Natural killer cell (primary cell): ENCODE results near the gene RIMBP3C. TPM values are rescaled to one million over a fixed set of nuclear protein-coding genes. Genes with fewer than 3 reads are reported as not detected.
"Not testable (repeated sequence)": the region's sequence is repeated elsewhere in the genome, so short reads cannot be mapped to it uniquely, and the experiment has no call there.

Experiments used
- ATAC-seq, 3 donors: fragments of 150-1000 bp in 2 of 3; fragments of 200-7000 bp in 1 of 3; cut with Tn5 transposase; 1 replicate in 1 of 3; 2 replicates in 2 of 3; pipeline ENCODE4 v1.10.0; 2021; ENCODE audit warnings: mild to moderate bottlenecking in 2 of 3, moderate library complexity in 2 of 3
- DNase-seq, 2 donors: peaks; one replicate each; pipeline versions ENCODE4 v3.0.0 to v3.0.0-alpha.2; 2013 to 2021; ENCODE audit warnings: mixed read lengths in 1 of 2
- H3K27ac ChIP-seq: one replicate; pipeline ENCODE4 v1.5.1; 2013; ENCODE audit warnings: mild to moderate bottlenecking, low read length
- H3K27me3 ChIP-seq: one replicate; pipeline ENCODE4 v1.6.1; 2013; ENCODE audit warnings: low read length; ENCODE audit not compliant: control insufficient read depth, insufficient read depth
- H3K36me3 ChIP-seq: one replicate; pipeline ENCODE4 v1.6.1; 2013; ENCODE audit warnings: low read length; ENCODE audit not compliant: control insufficient read depth, insufficient read depth
- H3K4me1 ChIP-seq: one replicate; pipeline ENCODE4 v1.6.1; 2013; ENCODE audit warnings: low read length; ENCODE audit not compliant: control insufficient read depth, insufficient read depth
- H3K4me3 ChIP-seq: one replicate; pipeline ENCODE4 v1.5.1; 2013; ENCODE audit warnings: low read length
- H3K9me3 ChIP-seq: one replicate; pipeline ENCODE4 v1.6.1; 2013; ENCODE audit warnings: low read length; ENCODE audit not compliant: control insufficient read depth, insufficient read depth
- H3K27ac Mint-ChIP-seq, 2 donors: one replicate each; pipeline ENCODE4 v1.8.0; 2022; ENCODE audit warnings: mild to moderate bottlenecking in 2 of 2, mixed read lengths in 2 of 2, moderate library complexity in 1 of 2
- H3K27me3 Mint-ChIP-seq, 2 donors: one replicate each; pipeline ENCODE4 v1.8.0; 2022; ENCODE audit warnings: low read depth in 2 of 2, mixed read lengths in 2 of 2
- H3K36me3 Mint-ChIP-seq: one replicate; pipeline ENCODE4 v1.8.0; 2022; ENCODE audit warnings: mixed read lengths
- H3K4me1 Mint-ChIP-seq, 2 donors: one replicate each; pipeline ENCODE4 v1.8.0; 2022; ENCODE audit warnings: mixed read lengths in 2 of 2
- H3K4me3 Mint-ChIP-seq: one replicate; pipeline ENCODE4 v1.8.0; 2022; ENCODE audit warnings: mild to moderate bottlenecking, moderate library complexity, mixed read lengths
- H3K9me3 Mint-ChIP-seq, 2 donors: one replicate each; pipeline ENCODE4 v1.8.0; 2022; ENCODE audit warnings: mixed read lengths in 2 of 2
- WGBS: methylation state at CpG from one replicate; pipeline ENCODE4 v1.1.7; 2013; ENCODE audit warnings: missing lambda C conversion rate; ENCODE audit not compliant: insufficient coverage; 5-methylcytosine and 5-hydroxymethylcytosine counted together
- intact Hi-C: fragments of 100-400 bp; cut with micrococcal nuclease; formaldehyde crosslinking; loops from one replicate; pipeline ENCODE4 v1.14.2; 2022
- total RNA-seq, 4 donors: library from RNA; stranded (reverse); fragments of 120-200 nt in 1 of 4; gene quantifications; one replicate each; pipeline versions ENCODE4 v1.2.3 to v1.2.4, GENCODE V29; 2013 to 2022
- TF ChIP-seq, protein P1 (sequence below): fragments of 200-600 bp; IDR thresholded peaks from one replicate; pipeline ENCODE4 v1.8.0; 2022; ENCODE audit warnings: antibody characterized with exemption

Gene RIMBP3C
- total RNA-seq, 3 donors from 2014 or later (not counting 1 experiment from before 2014, with no cell fraction given), result 0.35 to 1.0 (median 0.38) TPM

DNA sequence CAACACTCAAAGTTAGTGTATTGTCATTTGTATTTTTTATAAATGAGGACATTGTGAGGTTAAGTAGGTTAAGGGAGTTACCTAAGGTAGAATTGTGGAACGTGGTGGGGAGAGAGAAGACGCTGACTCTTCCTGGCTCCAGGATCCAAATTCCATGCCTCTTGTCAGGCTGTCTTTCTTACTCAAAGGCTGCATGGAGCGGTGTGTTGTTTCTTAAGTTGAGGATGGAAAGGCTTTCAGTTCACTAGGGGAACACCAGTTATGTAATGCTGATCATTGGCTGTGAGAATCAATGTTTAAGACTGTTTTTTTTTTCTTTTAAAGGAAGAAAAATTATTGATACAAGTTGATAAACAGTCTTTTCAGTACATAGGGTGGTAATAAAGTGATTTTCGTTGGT, 19.1 kb upstream of the RIMBP3C start:
- H3K9me3 ChIP-seq, result no peaks in the 10 kb centered on the region
- peak overlapping the region; percentile 1 for H3K4me3 Mint-ChIP-seq
- no peaks in the 10 kb centered on the region for H3K36me3 ChIP-seq
- DNase-seq (no peak), ATAC-seq (no peak)
- H3K4me3 ChIP-seq, result no peak overlapping the region
- H3K4me1 Mint-ChIP-seq, result peaks cover 59 to 72% of the 10 kb centered on the region in 2 donors
- H3K27ac ChIP-seq, result no peak overlapping the region
- no peaks in the 10 kb centered on the region for H3K9me3 Mint-ChIP-seq
- H3K27me3 ChIP-seq, result no peaks in the 10 kb centered on the region
- no peaks in the 10 kb centered on the region for H3K27me3 Mint-ChIP-seq
- TF ChIP-seq, protein P1, sequence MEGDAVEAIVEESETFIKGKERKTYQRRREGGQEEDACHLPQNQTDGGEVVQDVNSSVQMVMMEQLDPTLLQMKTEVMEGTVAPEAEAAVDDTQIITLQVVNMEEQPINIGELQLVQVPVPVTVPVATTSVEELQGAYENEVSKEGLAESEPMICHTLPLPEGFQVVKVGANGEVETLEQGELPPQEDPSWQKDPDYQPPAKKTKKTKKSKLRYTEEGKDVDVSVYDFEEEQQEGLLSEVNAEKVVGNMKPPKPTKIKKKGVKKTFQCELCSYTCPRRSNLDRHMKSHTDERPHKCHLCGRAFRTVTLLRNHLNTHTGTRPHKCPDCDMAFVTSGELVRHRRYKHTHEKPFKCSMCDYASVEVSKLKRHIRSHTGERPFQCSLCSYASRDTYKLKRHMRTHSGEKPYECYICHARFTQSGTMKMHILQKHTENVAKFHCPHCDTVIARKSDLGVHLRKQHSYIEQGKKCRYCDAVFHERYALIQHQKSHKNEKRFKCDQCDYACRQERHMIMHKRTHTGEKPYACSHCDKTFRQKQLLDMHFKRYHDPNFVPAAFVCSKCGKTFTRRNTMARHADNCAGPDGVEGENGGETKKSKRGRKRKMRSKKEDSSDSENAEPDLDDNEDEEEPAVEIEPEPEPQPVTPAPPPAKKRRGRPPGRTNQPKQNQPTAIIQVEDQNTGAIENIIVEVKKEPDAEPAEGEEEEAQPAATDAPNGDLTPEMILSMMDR, result no peak
- peak overlapping the region; percentile 88 to 91 for H3K27ac Mint-ChIP-seq
- 72% methylated on average over 4 of the region's 4 CpGs for WGBS
- H3K4me1 ChIP-seq, result peaks cover 54% of the 10 kb centered on the region
- intact Hi-C loops, result no loop called here
- no peaks in the 10 kb centered on the region for H3K36me3 Mint-ChIP-seq

DNA sequence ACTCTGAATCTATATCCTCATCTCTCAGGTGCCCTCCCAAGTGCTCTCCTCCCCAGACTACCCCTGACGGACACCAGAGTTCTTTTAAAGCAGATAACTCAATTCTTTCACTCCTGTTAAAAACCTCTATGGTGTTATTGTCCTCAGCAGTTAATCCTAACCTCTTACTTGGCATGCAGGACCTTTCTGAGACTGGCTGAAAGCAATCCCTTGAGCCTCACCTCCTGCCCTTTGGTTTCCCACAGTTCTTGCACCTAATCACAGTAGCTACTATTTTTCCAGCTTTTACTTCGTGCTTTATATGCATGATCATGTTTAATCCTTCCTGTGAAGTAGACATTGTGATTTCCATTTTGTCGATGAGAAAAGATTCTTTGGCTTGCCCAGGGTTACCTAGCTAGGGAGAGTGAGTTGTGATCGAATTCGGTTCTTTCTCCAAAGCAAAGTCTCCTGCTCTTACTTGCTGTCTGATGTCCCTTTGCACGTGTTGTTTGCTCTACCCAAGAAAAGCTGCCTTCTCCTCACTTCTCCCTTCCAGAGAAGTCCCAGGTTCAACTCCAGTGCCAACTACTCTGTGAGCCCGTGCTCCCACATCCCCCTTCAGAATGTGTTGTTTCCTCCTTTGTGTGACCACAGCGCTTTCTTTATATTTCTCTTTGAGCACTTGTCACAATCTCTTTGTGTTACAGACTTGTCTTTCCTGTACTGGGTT, 18.4 kb upstream of the RIMBP3C start:
- H3K9me3 Mint-ChIP-seq, result no peaks in the 10 kb centered on the region
- ATAC-seq (no peak), DNase-seq (no peak)
- intact Hi-C loops, result no loop called here
- H3K36me3 ChIP-seq, result no peaks in the 10 kb centered on the region
- H3K4me3 ChIP-seq, result no peak overlapping the region
- WGBS, result 39% methylated on average over 8 of the region's 8 CpGs
- H3K27me3 Mint-ChIP-seq, result no peaks in the 10 kb centered on the region
- TF ChIP-seq, protein P1, result no peak
- H3K27ac Mint-ChIP-seq, result peak overlapping the region; percentile 88 to 91
- H3K4me3 Mint-ChIP-seq, result peak overlapping the region; percentile 84
- peak overlapping the region; percentile 3 for H3K27ac ChIP-seq
- H3K36me3 Mint-ChIP-seq, result no peaks in the 10 kb centered on the region
- H3K9me3 ChIP-seq, result no peaks in the 10 kb centered on the region
- peaks cover 59 to 72% of the 10 kb centered on the region in 2 donors for H3K4me1 Mint-ChIP-seq
- H3K4me1 ChIP-seq, result peaks cover 54% of the 10 kb centered on the region
- H3K27me3 ChIP-seq, result no peaks in the 10 kb centered on the region

- Mint-ChIP-seq H3K4me3 (peak overlapping the region; percentile 86), H3K4me1 (peaks cover 54 to 66% of the 10 kb centered on the region in 2 donors), H3K27ac (peak overlapping the region; percentile 88 to 91)
- intact Hi-C loops, H3K27me3 Mint-ChIP-seq, H3K4me3 ChIP-seq, H3K36me3 Mint-ChIP-seq, H3K9me3 ChIP-seq, H3K9me3 Mint-ChIP-seq, DNase-seq, H3K27ac ChIP-seq, H3K36me3 ChIP-seq, ATAC-seq, H3K27me3 ChIP-seq: not testable (repeated sequence)
- 77% methylated on average over 12 of the region's 12 CpGs for whole genome bisulfite sequencing
- peaks cover 50% of the 10 kb centered on the region for H3K4me1 ChIP-seq
These were observed 17.8 kb upstream of the RIMBP3C start for GRCh38 chr22:21569076-21569427.

DNA sequence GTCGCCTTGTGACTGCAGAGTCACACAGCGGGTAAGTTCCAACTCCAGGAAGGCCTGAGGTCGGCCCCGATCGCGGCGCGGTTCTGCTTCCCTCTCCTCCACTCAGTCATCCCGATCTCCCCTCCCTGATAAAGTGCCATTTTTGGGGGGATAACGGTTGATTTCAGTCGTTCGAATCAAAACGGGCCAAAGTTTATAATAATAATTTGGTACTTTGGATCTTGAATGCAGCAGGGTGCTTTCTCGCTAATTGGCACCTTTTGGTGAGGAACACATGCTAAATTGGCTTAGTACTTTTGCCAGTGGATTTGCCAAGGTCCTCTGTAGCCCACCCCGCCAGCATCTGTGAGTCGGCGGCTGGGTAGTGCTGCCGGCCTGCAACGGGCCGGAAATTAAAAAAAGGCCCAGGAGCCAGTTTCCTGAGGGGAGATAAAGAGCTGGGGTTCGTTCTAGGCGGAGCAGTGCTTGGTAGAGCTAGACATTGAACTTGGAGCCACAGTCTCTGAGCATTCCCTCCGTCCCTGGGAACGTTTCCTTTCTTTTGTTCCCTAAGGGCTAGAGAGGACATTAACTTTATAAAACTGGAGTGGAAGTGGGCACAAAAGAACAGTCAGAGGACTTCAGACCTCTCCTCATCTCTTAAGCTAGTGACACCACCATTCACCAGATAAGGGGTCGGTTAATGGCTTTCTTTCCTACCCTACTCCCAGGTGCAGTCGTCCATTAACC, 17.2 kb upstream of the RIMBP3C start:
- peak overlapping the region; percentile 86 for H3K4me3 Mint-ChIP-seq
- peak overlapping the region; percentile 47 for H3K4me3 ChIP-seq
- no peaks in the 10 kb centered on the region for H3K36me3 ChIP-seq
- DNase-seq, result peak in 1 of 2 donors; percentile 38
- H3K9me3 ChIP-seq, result no peaks in the 10 kb centered on the region
- peaks cover 49 to 61% of the 10 kb centered on the region in 2 donors for H3K4me1 Mint-ChIP-seq
- peak; percentile 21 to 46 (median 30) for ATAC-seq
- H3K9me3 Mint-ChIP-seq, result no peaks in the 10 kb centered on the region
- WGBS, result 5% methylated on average over 25 of the region's 26 CpGs
- intact Hi-C loops, result no loop called here
- H3K4me1 ChIP-seq, result peaks cover 45% of the 10 kb centered on the region
- peak overlapping the region; percentile 81 for H3K27ac ChIP-seq
- no peaks in the 10 kb centered on the region for H3K27me3 ChIP-seq
- H3K36me3 Mint-ChIP-seq, result no peaks in the 10 kb centered on the region
- TF ChIP-seq, protein P1, result no peak
- H3K27me3 Mint-ChIP-seq, result no peaks in the 10 kb centered on the region
- peak overlapping the region; percentile 88 to 91 for H3K27ac Mint-ChIP-seq
